IMR-90 (cell line): ENCODE data around the gene PRKCE. TPM values are rescaled to one million over a fixed set of nuclear protein-coding genes. Genes with fewer than 3 reads are reported as not detected.

Experiments
- ATAC-seq: fragments of 200-7000 bp; cut with Tn5 transposase; 2 replicates; pipeline ENCODE4 v1.9.1; 2020; ENCODE audit warnings: low read depth, mild to moderate bottlenecking, moderate library complexity
- BruUV-seq: library from RNA; stranded (reverse); fragments of 400-500 nt; replicated peaks from 2 replicates; lab custom pipeline; 2021; lab: Mats Ljungman, UMichigan
- CTCF ChIA-PET: fragments of 300-600 bp; formaldehyde crosslinking; extraction: SDS; loops from one replicate; lab custom pipeline; 2021; ENCODE audit warnings: antibody characterized with exemption; lab: Yijun Ruan, JAX
- POLR2A ChIA-PET: fragments of 300-600 bp; sonication (Branson Sonifier 250); formaldehyde crosslinking; loops from one replicate; lab custom pipeline; 2022; ENCODE audit warnings: antibody characterized with exemption; ENCODE audit not compliant: unreplicated experiment; lab: Charles Lee
- DNase-seq: peaks from one replicate; pipeline ENCODE4 v3.0.0; 2013
- H2AFZ ChIP-seq: replicated peaks from 2 replicates; pipeline ENCODE3; 2013; ENCODE audit warnings: low read length, mild to moderate bottlenecking; ENCODE audit not compliant: poor library complexity
- H2AK5ac ChIP-seq: 2 replicates; pipeline ENCODE4 v1.6.1; 2013; ENCODE audit warnings: low read depth, low read length, inconsistent platforms
- H2AK9ac ChIP-seq: replicated peaks from 2 replicates; pipeline ENCODE3; 2013; ENCODE audit warnings: mild to moderate bottlenecking, low read depth, low read length, moderate library complexity; ENCODE audit not compliant: poor library complexity
- H2BK120ac ChIP-seq: 2 replicates; pipeline ENCODE4 v1.6.1; 2013; ENCODE audit warnings: low read depth, low read length, inconsistent platforms
- H2BK15ac ChIP-seq: 3 replicates; pipeline ENCODE4 v1.6.1; 2013; ENCODE audit warnings: low read depth, low read length, inconsistent platforms
- H2BK20ac ChIP-seq: 2 replicates; pipeline ENCODE4 v1.6.1; 2013; ENCODE audit warnings: low read depth, mild to moderate bottlenecking, inconsistent platforms, low read length, moderate library complexity
- H2BK5ac ChIP-seq: 2 replicates; pipeline ENCODE4 v1.6.1; 2013; ENCODE audit warnings: mild to moderate bottlenecking, low read depth, low read length, inconsistent platforms; ENCODE audit not compliant: poor library complexity, severe bottlenecking
- H3K14ac ChIP-seq: replicated peaks from 2 replicates; pipeline ENCODE4 v1.6.1; 2013; ENCODE audit warnings: low read depth, low read length, inconsistent platforms
- H3K18ac ChIP-seq: 2 replicates; pipeline ENCODE4 v1.6.1; 2013; ENCODE audit warnings: low read depth, low read length, control low read depth
- H3K23ac ChIP-seq: 2 replicates; pipeline ENCODE4 v1.6.1; 2013; ENCODE audit warnings: low read depth, low read length, inconsistent platforms
- H3K27ac ChIP-seq: 2 replicates; pipeline ENCODE4 v1.5.1; 2013; ENCODE audit warnings: mild to moderate bottlenecking, control low read depth, low read length; ENCODE audit not compliant: insufficient read depth
- H3K27me3 ChIP-seq: 2 replicates; pipeline ENCODE4 v1.6.1; 2013; ENCODE audit warnings: low read length; ENCODE audit not compliant: control insufficient read depth, insufficient read depth
- H3K36me3 ChIP-seq: 2 replicates; pipeline ENCODE4 v1.6.1; 2013; ENCODE audit warnings: low read length, mixed read lengths; ENCODE audit not compliant: control insufficient read depth, insufficient read depth
- H3K4ac ChIP-seq: 2 replicates; pipeline ENCODE4 v1.6.1; 2013; ENCODE audit warnings: low read depth, low read length, inconsistent platforms
- H3K4me1 ChIP-seq: 2 replicates; pipeline ENCODE4 v1.6.1; 2013; ENCODE audit warnings: low read length, mixed read lengths; ENCODE audit not compliant: control insufficient read depth, insufficient read depth
- H3K4me2 ChIP-seq: 2 replicates; pipeline ENCODE4 v1.6.1; 2013; ENCODE audit warnings: low read depth, mild to moderate bottlenecking, control low read depth, low read length, moderate library complexity
- H3K4me3 ChIP-seq: 2 replicates; pipeline ENCODE4 v1.5.1; 2013; ENCODE audit warnings: low read depth, mild to moderate bottlenecking, control low read depth, low read length, moderate library complexity; ENCODE audit not compliant: insufficient read depth
- H3K56ac ChIP-seq: 2 replicates; pipeline ENCODE4 v1.6.1; 2013; ENCODE audit warnings: low read length, inconsistent platforms; ENCODE audit not compliant: insufficient read depth; ENCODE audit errors: extremely low read depth
- H3K79me1 ChIP-seq, 2 experiments: 2 replicates each; pipeline ENCODE4 v1.6.1; 2013; ENCODE audit warnings: low read length in 2 of 2, inconsistent platforms in 1 of 2, low read depth in 1 of 2
- H3K9ac ChIP-seq: 2 replicates; pipeline ENCODE4 v1.6.1; 2013; ENCODE audit warnings: low read depth, low read length, control low read depth
- H3K9me1 ChIP-seq: 2 replicates; pipeline ENCODE4 v1.6.1; 2013; ENCODE audit warnings: low read length, inconsistent platforms; ENCODE audit not compliant: insufficient read depth
- H3K9me3 ChIP-seq: 2 replicates; pipeline ENCODE4 v1.6.1; 2013; ENCODE audit warnings: low read length; ENCODE audit not compliant: control insufficient read depth, insufficient read depth
- H4K20me1 ChIP-seq: 2 replicates; pipeline ENCODE4 v1.6.1; 2013; ENCODE audit warnings: low read length, inconsistent platforms; ENCODE audit not compliant: insufficient read depth
- H4K5ac ChIP-seq: 2 replicates; pipeline ENCODE4 v1.6.1; 2013; ENCODE audit warnings: mild to moderate bottlenecking, low read depth, low read length, control low read depth
- H4K8ac ChIP-seq, 2 experiments: 2 replicates each; pipeline ENCODE4 v1.6.1; 2013; ENCODE audit warnings: low read depth in 2 of 2, low read length in 2 of 2, control low read depth in 1 of 2, inconsistent platforms in 1 of 2
- H4K91ac ChIP-seq: 2 replicates; pipeline ENCODE4 v1.6.1; 2013; ENCODE audit warnings: low read depth, low read length, inconsistent platforms; ENCODE audit not compliant: insufficient read depth
- BHLHE40 ChIP-seq: fragments of 150-350 bp; IDR thresholded peaks from 2 replicates; pipeline ENCODE4 v1.6.1; 2016; ENCODE audit warnings: mild to moderate bottlenecking, low read depth, low read length
- CEBPB ChIP-seq: IDR thresholded peaks from 2 replicates; pipeline ENCODE4 v1.6.1; 2012; ENCODE audit warnings: low read depth, low read length, improper control_type of control experiment
- CHD1 ChIP-seq: IDR thresholded peaks from 2 replicates; pipeline ENCODE4 v1.6.1; 2012; ENCODE audit warnings: low read depth, low read length, improper control_type of control experiment
- CTCF ChIP-seq: conservative IDR thresholded peaks from 2 replicates; pipeline ENCODE4 v1.5.1; 2012; ENCODE audit warnings: mild to moderate bottlenecking, low read depth, low read length, improper control_type of control experiment
- FOS ChIP-seq: fragments of 150-350 bp; IDR thresholded peaks from 2 replicates; pipeline ENCODE4 v1.6.1; 2016; ENCODE audit warnings: low read depth, low read length
- MAFK ChIP-seq: IDR thresholded peaks from 2 replicates; pipeline ENCODE4 v1.6.1; 2012; ENCODE audit warnings: low read depth, low read length, improper control_type of control experiment
- MAZ ChIP-seq: IDR thresholded peaks from 2 replicates; pipeline ENCODE4 v1.6.1; 2012; ENCODE audit warnings: low read depth, mild to moderate bottlenecking, low read length, improper control_type of control experiment, moderate library complexity, borderline replicate concordance
- MXI1 ChIP-seq: IDR thresholded peaks from 2 replicates; pipeline ENCODE4 v1.6.1; 2012; ENCODE audit warnings: low read depth, mild to moderate bottlenecking, low read length, moderate library complexity, borderline replicate concordance
- NFE2L2 ChIP-seq: fragments of 150-350 bp; IDR thresholded peaks from 2 replicates; pipeline ENCODE4 v1.6.1; 2016; ENCODE audit warnings: low read depth, mild to moderate bottlenecking, low read length
- RAD21 ChIP-seq: IDR thresholded peaks from 2 replicates; pipeline ENCODE4 v1.6.1; 2012; ENCODE audit warnings: low read length, improper control_type of control experiment
- RCOR1 ChIP-seq: IDR thresholded peaks from 2 replicates; pipeline ENCODE4 v1.6.1; 2012; ENCODE audit warnings: mild to moderate bottlenecking, low read length, improper control_type of control experiment; ENCODE audit not compliant: insufficient replicate concordance
- RFX5 ChIP-seq: IDR thresholded peaks from 2 replicates; pipeline ENCODE4 v1.8.0; 2012; ENCODE audit warnings: low read depth, mild to moderate bottlenecking, low read length, moderate library complexity
- SMC3 ChIP-seq: fragments of 150-350 bp; IDR thresholded peaks from 2 replicates; pipeline ENCODE4 v1.6.1; 2016; ENCODE audit warnings: low read depth, mild to moderate bottlenecking, antibody characterized with exemption, low read length, moderate library complexity
- WGBS, 2 experiments: methylation state at CpG; one replicate each; pipeline versions ENCODE4 v1.1.5 to v1.1.7; 2013; ENCODE audit warnings: missing lambda C conversion rate in 2 of 2; ENCODE audit not compliant: insufficient read length in 1 of 2; ENCODE audit errors: extremely low coverage in 2 of 2; 5-methylcytosine and 5-hydroxymethylcytosine counted together
- dilution Hi-C: fragments of 300-500 bp; cut with HindIII; formaldehyde crosslinking; loops from one replicate; pipeline ENCODE4 v1.14.3; 2018; ENCODE audit warnings: low sequenced_read_pairs; ENCODE audit not compliant: unreplicated experiment
- in situ Hi-C: fragments of 300-500 bp; cut with MboI; formaldehyde crosslinking; loops from 3 replicates; pipeline ENCODE4 v1.14.3; 2019; ENCODE audit warnings: low sequenced_read_pairs, inconsistent platforms, mixed read lengths
- intact Hi-C: fragments of 100-400 bp; cut with micrococcal nuclease; formaldehyde crosslinking; loops from 2 replicates; pipeline ENCODE4 v1.10.0; 2022
- polyA plus RNA-seq, 3 experiments: library from polyadenylated mRNA; depleted of rRNA; stranded (reverse); fragments of >200 nt; gene quantifications; 2 replicates each; pipeline ENCODE4 v1.2.3, GENCODE V29; 2012; ENCODE audit warnings: low replicate concordance in 1 of 3
- total RNA-seq: library from RNA; depleted of rRNA; stranded (reverse); fragments of >200 nt; gene quantifications from 2 replicates; pipeline ENCODE4 v1.2.3, GENCODE V29; 2012
- TF ChIP-seq, protein P1 (sequence below): fragments of 150-350 bp; IDR thresholded peaks from 2 replicates; pipeline ENCODE4 v1.6.1; 2016; ENCODE audit warnings: low read depth, mild to moderate bottlenecking, low read length, moderate library complexity, borderline replicate concordance
- TF ChIP-seq, protein P2 (sequence below): fragments of 150-350 bp; IDR thresholded peaks from 2 replicates; pipeline ENCODE4 v1.6.1; 2017; ENCODE audit warnings: mild to moderate bottlenecking, antibody characterized with exemption, low read length, low read depth

The PRKCE gene
- total and polyA plus RNA-seq, 2 of the 4 experiments (the other 2 are of a cell fraction): 8.1 to 32.4 TPM

DNA sequence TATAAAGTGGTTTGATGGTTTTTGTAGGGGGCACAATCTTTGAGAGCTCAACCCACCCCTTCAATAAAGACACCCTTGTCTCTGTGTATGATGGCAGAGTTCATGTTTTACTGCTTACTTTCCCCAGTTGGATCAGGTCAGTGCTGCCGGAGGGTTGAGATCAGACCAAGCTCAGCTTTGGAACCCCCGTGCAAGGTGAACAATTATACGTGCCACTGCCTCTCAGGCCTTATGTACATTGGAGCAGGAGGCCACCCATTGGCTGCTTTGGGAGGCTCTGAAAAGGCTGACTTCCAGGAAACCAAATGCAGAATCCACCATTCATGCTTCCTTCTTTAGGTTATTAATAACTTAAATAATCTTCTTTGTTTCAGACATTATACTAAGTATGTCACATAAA lies 542.4 kb downstream of the PRKCE start:
- ChIA-PET CTCF (no interaction called here), POLR2A (no interaction called here)
- Histone ChIP-seq H3K56ac (no peak overlapping the region), H3K27me3 (no peaks in the 10 kb centered on the region; the same call in 1 of the 2 replicates), H3K9ac (no peak overlapping the region), H3K79me1 (no peaks in the 10 kb centered on the region), H3K9me3 (no peaks in the 10 kb centered on the region), H3K4me1 (no peaks in the 10 kb centered on the region; the same call in 1 of the 2 replicates), H2BK5ac (no peak overlapping the region), H2AK5ac (no peak overlapping the region), H2BK15ac (no peak overlapping the region), H3K4me3 (no peak overlapping the region), H3K4me2 (no peak overlapping the region), H3K18ac (no peak overlapping the region), H4K5ac (no peak overlapping the region), H3K4ac (no peak overlapping the region), H3K9me1 (peaks cover 13% of the 10 kb centered on the region; the same call in 1 of the 2 replicates), H4K20me1 (no peaks in the 10 kb centered on the region), H4K8ac (no peak overlapping the region), H4K91ac (no peak overlapping the region), H3K36me3 (no peaks in the 10 kb centered on the region), H3K23ac (no peak overlapping the region), H3K14ac (no peak overlapping the region), H2BK20ac (no peak overlapping the region), H3K27ac (no peak overlapping the region), H2AK9ac (no peak overlapping the region), H2BK120ac (no peak overlapping the region), H2AFZ (peak overlapping the region; percentile 18)
- ATAC-seq: no peak
- no TSS peak for BruUV-seq
- DNase-seq: no peak
- in situ Hi-C loops: no loop called here
- intact Hi-C loops: no loop called here
- 100% methylated on average over 2 of the region's 3 CpGs; no CpG with 5 or more reads in 1 of the 2 experiments for WGBS, 2 experiments
- dilution Hi-C loops: no loop called here
- TF ChIP-seq BHLHE40 (no peak), CTCF (no peak), MAZ (no peak), CEBPB (no peak), FOS (no peak), MAFK (no peak), CHD1 (no peak), RFX5 (no peak), NFE2L2 (no peak), RAD21 (no peak), MXI1 (no peak), RCOR1 (no peak), SMC3 (no peak)
- TF ChIP-seq, protein P1, sequence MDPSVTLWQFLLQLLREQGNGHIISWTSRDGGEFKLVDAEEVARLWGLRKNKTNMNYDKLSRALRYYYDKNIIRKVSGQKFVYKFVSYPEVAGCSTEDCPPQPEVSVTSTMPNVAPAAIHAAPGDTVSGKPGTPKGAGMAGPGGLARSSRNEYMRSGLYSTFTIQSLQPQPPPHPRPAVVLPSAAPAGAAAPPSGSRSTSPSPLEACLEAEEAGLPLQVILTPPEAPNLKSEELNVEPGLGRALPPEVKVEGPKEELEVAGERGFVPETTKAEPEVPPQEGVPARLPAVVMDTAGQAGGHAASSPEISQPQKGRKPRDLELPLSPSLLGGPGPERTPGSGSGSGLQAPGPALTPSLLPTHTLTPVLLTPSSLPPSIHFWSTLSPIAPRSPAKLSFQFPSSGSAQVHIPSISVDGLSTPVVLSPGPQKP: no peak
- TF ChIP-seq, protein P2, sequence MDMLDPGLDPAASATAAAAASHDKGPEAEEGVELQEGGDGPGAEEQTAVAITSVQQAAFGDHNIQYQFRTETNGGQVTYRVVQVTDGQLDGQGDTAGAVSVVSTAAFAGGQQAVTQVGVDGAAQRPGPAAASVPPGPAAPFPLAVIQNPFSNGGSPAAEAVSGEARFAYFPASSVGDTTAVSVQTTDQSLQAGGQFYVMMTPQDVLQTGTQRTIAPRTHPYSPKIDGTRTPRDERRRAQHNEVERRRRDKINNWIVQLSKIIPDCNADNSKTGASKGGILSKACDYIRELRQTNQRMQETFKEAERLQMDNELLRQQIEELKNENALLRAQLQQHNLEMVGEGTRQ: no peak
